Activated CD8-positive, alpha-beta memory T cell treated with anti-CD3 and anti-CD28 coated beads, Interleukin-2, amount 50 U/mL, for 24 hours (primary cell): ENCODE measurements around the gene CYP2W1.

ENCODE experiments used
- DNase-seq: peaks from one replicate; pipeline ENCODE4 v3.0.0-alpha.2; 2020; ENCODE audit errors: extremely low read depth

Gene CYP2W1

GRCh38 chr7:982511-983003 is 424 bp upstream of the CYP2W1 start:
- no peak for DNase-seq

- no peak for DNase-seq
Observed at GRCh38 chr7:983616-984071, 663 bp downstream of the CYP2W1 start.

- DNase-seq: no peak
Observed at GRCh38 chr7:984361-985126, 1.6 kb downstream of the CYP2W1 start.

DNA sequence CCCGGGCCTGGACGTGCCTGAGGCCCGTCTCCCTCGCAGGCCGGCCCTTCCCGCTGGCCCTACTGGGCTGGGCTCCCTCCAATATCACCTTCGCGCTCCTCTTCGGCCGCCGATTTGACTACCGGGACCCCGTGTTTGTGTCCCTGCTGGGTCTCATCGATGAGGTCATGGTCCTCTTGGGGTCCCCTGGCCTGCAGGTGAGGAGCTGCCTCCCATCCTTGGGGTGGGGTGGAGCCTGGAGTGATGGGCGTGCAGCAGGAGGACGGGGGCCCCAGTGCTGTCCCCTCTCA is 2.1 kb downstream of the CYP2W1 start:
- no peak for DNase-seq

- no peak for DNase-seq
Observed at GRCh38 chr7:985915-986741, 3.1 kb downstream of the CYP2W1 start.

- DNase-seq: no peak
Observed at GRCh38 chr7:986766-987751, 4.1 kb downstream of the CYP2W1 start.

GRCh38 chr7:987909-988308 is 4.9 kb downstream of the CYP2W1 start:
- DNase-seq: no peak

- DNase-seq: no peak
Observed at GRCh38 chr7:988426-988911, 5.5 kb downstream of the CYP2W1 start.

- DNase-seq: no peak
Observed at GRCh38 chr7:988963-989529, 6.1 kb downstream of the CYP2W1 start.

DNA sequence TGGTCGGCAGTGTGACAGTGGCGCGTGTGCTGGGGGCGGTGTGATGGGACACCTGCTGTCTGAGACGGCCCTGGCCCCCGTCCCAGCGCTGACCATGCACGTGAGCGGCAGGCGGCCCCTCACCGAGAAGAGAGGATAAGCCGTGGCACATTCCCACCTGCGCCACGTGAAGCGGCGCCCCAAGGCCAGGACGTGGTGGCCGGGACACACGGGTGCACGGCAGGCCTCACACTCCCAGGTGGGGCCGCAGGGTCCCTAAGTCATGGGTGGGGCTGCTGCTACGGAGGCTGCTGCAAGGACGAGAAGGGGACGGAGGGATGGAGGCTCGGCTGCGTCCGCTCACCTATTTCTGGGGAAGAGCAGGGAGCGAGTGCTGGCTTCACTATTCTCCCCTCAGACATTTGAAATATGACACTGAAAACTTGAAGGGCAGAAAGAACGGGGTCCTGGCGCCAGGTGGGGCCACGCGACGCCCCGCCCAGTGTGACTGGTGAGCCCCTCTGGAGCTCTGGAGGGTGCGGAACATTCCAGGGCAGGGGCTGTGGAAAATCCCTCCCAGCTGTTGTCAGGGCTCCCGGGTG is 7.5 kb downstream of the CYP2W1 start:
- no peak for DNase-seq

GRCh38 chr7:990933-991728 is 8.2 kb downstream of the CYP2W1 start:
- no peak for DNase-seq

DNA sequence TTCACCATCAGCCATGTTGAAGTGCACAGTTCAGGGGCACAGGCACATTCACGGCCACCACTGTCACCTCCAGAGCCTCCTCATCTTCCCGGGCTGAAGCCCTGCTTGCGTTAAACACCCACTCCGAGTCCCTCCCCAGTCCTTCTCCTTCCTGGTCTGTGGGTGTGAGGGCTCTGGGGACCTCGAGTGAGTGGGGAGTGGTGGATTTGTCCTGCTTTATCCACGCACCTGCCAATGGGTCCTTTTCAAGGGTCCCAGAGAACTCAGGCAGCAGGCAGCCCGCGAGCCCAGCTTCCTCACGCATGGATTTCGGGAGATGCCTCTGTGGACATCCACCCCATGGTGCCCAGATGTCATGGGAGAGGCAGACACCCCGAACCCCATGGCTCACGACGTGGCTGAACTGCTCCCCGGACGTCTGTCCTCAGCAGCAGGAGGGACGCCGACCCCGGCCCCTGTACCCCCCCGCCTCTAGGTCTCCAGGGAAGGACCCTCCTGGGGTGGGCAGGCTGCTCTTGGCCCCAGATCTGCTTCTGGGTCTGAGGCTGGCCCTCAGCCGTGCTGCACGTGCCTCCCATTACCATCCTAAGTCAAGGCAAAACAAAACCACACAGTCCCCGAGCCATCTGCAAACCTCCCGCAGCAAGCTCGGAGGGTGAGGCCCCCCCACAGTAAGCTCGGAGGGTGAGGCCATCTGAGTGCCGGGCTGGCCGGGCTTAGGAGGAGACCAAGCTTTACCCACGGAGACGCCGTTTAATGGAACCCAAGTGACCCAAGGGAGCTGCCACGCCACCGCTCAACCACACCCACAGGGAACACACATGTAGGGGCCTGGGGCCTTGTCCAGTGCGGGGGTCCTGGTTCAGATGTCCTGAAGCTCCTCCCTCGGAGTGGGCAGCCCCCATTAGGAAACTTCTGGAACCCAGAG is 9.0 kb downstream of the CYP2W1 start:
- DNase-seq: no peak

DNA sequence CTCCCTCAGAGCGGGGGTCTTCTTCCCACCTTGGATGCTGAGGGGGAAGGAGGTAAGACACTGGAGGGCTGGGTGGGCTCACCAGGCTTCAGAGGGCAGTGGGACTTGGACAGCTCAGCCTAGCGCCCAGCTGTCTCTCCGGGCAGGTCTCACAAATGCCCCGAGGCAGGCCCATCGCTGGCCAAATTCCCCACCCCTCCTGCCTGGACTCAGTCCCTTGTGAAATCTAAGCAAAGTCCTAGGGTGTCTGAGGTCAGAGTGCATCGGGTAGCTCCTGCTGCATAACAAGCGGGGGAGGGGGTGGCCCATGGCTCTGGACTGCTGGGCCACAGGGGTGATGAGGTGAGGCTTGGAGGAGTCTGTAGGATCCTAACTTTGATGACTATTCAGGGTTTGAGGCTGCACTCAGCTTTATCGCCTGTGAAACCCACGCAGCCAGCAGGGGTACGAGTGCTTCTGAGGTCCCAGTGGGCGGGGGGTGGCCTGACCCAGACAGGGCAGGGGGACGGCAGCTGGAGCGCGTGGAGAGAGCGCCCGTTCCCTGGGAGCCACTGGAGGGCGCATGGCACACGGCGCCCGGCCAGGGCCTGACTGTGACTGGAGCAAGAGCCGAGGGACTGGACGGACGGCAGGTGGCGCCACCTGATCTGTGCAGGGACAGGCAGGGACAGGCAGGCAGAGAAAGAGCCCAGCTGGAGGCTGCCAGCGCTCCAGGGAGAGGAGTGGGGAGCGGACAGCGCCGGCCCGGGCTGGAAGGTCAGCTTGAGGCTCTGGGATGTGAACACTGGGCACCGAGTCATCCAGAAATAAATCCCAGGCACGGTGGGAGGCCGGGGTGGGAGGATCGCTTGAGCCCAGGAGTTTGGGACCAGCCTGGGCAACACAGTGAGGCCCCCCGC is 10.0 kb downstream of the CYP2W1 start:
- peak; percentile 69 for DNase-seq

GRCh38 chr7:994592-995308 is 11.8 kb downstream of the CYP2W1 start:
- DNase-seq: no peak

GRCh38 chr7:995571-995970 is 12.6 kb downstream of the CYP2W1 start:
- no peak for DNase-seq

- no peak for DNase-seq
Observed at GRCh38 chr7:996079-996872, 13.3 kb downstream of the CYP2W1 start.
